LNCaP clone FGC (cell line): ENCODE measurements around the gene IGF1R.

Experiments
- DNase-seq: peaks from one replicate; pipeline ENCODE4 v3.0.0-alpha.2; 2011; ENCODE audit warnings: low read depth
- H3K4me3 ChIP-seq: 2 replicates; pipeline ENCODE4 v1.5.1; 2011; ENCODE audit warnings: mild to moderate bottlenecking, low read depth, low read length, control low read depth
- TF ChIP-seq, protein P1 (sequence below): IDR thresholded peaks from 2 replicates; pipeline ENCODE4 v1.5.1; 2012; ENCODE audit warnings: mild to moderate bottlenecking; ENCODE audit not compliant: control insufficient read depth, insufficient read depth; ENCODE audit errors: extremely low read depth

Gene IGF1R

DNA sequence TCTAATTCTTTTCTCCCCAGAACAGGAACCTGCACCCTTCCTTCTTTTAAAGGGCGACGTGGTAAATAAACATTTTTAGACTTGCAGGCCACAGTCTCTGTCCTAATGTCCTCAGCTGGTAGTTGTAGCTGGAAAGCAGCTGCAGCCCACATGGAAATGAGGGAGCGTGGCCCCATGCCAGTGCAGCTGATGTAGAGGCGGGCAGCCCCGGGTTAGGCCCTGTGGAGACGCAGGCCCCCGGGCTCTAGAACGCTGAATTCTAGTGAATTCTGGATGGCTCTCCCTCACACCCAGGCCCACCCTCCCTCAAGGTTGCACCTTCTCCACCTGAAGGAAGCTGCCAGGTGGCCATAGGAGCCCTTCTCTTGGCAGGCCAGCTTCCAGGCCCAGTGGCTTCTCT lies 307.0 kb downstream of the IGF1R start:
- TF ChIP-seq, protein P1, sequence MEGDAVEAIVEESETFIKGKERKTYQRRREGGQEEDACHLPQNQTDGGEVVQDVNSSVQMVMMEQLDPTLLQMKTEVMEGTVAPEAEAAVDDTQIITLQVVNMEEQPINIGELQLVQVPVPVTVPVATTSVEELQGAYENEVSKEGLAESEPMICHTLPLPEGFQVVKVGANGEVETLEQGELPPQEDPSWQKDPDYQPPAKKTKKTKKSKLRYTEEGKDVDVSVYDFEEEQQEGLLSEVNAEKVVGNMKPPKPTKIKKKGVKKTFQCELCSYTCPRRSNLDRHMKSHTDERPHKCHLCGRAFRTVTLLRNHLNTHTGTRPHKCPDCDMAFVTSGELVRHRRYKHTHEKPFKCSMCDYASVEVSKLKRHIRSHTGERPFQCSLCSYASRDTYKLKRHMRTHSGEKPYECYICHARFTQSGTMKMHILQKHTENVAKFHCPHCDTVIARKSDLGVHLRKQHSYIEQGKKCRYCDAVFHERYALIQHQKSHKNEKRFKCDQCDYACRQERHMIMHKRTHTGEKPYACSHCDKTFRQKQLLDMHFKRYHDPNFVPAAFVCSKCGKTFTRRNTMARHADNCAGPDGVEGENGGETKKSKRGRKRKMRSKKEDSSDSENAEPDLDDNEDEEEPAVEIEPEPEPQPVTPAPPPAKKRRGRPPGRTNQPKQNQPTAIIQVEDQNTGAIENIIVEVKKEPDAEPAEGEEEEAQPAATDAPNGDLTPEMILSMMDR = no peak
- H3K4me3 ChIP-seq = no peak overlapping the region
- no peak for DNase-seq

GRCh38 chr15:98955961-98956723 lies 307.8 kb downstream of the IGF1R start:
- H3K4me3 ChIP-seq = no peak overlapping the region
- TF ChIP-seq, protein P1 = no peak
- DNase-seq = no peak

DNA sequence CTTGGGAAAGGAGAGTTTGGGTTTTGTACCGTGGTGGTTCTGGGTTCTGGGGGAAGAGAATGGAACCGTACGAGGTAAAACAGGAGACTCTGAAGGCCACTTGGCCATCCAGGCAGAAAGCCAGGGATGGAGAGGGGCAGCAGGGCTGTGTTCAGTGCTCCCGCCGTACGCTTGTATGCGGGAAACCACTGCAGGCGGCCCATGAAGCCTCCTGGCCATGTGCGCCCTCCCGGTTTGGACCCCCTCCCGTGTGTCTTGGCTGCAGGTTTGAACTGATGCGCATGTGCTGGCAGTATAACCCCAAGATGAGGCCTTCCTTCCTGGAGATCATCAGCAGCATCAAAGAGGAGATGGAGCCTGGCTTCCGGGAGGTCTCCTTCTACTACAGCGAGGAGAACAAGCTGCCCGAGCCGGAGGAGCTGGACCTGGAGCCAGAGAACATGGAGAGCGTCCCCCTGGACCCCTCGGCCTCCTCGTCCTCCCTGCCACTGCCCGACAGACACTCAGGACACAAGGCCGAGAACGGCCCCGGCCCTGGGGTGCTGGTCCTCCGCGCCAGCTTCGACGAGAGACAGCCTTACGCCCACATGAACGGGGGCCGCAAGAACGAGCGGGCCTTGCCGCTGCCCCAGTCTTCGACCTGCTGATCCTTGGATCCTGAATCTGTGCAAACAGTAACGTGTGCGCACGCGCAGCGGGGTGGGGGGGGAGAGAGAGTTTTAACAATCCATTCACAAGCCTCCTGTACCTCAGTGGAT lies 308.6 kb downstream of the IGF1R start:
- H3K4me3 ChIP-seq = no peak overlapping the region
- TF ChIP-seq, protein P1 = no peak
- no peak for DNase-seq

GRCh38 chr15:98957655-98958054 lies 309.3 kb downstream of the IGF1R start:
- TF ChIP-seq, protein P1 = no peak
- no peak for DNase-seq
- H3K4me3 ChIP-seq = no peak overlapping the region

DNA sequence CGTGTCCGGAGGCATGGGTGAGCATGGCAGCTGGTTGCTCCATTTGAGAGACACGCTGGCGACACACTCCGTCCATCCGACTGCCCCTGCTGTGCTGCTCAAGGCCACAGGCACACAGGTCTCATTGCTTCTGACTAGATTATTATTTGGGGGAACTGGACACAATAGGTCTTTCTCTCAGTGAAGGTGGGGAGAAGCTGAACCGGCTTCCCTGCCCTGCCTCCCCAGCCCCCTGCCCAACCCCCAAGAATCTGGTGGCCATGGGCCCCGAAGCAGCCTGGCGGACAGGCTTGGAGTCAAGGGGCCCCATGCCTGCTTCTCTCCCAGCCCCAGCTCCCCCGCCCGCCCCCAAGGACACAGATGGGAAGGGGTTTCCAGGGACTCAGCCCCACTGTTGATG lies 309.7 kb downstream of the IGF1R start:
- TF ChIP-seq, protein P1 = no peak
- no peak overlapping the region for H3K4me3 ChIP-seq
- no peak for DNase-seq

DNA sequence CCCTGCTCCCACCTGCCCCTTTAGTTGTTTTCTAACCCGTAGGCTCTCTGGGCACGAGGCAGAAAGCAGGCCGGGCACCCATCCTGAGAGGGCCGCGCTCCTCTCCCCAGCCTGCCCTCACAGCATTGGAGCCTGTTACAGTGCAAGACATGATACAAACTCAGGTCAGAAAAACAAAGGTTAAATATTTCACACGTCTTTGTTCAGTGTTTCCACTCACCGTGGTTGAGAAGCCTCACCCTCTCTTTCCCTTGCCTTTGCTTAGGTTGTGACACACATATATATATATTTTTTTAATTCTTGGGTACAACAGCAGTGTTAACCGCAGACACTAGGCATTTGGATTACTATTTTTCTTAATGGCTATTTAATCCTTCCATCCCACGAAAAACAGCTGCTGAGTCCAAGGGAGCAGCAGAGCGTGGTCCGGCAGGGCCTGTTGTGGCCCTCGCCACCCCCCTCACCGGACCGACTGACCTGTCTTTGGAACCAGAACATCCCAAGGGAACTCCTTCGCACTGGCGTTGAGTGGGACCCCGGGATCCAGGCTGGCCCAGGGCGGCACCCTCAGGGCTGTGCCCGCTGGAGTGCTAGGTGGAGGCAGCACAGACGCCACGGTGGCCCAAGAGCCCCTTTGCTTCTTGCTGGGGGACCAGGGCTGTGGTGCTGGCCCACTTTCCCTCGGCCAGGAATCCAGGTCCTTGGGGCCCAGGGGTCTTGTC lies 310.7 kb downstream of the IGF1R start:
- no peak for DNase-seq
- H3K4me3 ChIP-seq = no peak overlapping the region
- TF ChIP-seq, protein P1 = no peak
